Neural cell (in vitro differentiated cells): Measurements from ENCODE around the gene SHANK3. TPM values are rescaled to one million over a fixed set of nuclear protein-coding genes. Genes with fewer than 3 reads are reported as not detected.

ENCODE experiments used
- H2AFZ ChIP-seq: fragments of 200-600, 300-800 bp; sonication (generic), shearing (Covaris generic); 2 replicates; pipeline ENCODE4 v1.6.0; 2014; ENCODE audit warnings: low read depth, mild to moderate bottlenecking, antibody characterized with exemption, low read length, moderate library complexity
- H3F3A ChIP-seq: fragments of 200-600 bp; shearing (Covaris generic); 2 replicates; pipeline ENCODE4 v1.6.1; 2016; ENCODE audit warnings: mild to moderate bottlenecking, moderate library complexity, mixed read lengths, antibody characterized with exemption, low read length; ENCODE audit not compliant: insufficient read depth, poor library complexity, severe bottlenecking
- H3K27ac ChIP-seq: fragments of 200-600, 300-800 bp; sonication (generic), shearing (Covaris generic); 2 replicates; pipeline ENCODE4 v1.5.1; 2014; ENCODE audit warnings: mild to moderate bottlenecking, low read length, moderate library complexity
- H3K27me3 ChIP-seq: fragments of 300-800, 200-600 bp; sonication (generic), shearing (Covaris generic); 2 replicates; pipeline ENCODE4 v1.6.0; 2014; ENCODE audit warnings: mild to moderate bottlenecking, low read depth, low read length, moderate library complexity; ENCODE audit not compliant: insufficient read depth
- H3K36me3 ChIP-seq: fragments of 300-800, 200-600 bp; sonication (generic), shearing (Covaris generic); 2 replicates; pipeline ENCODE4 v1.5.1; 2014; ENCODE audit warnings: mild to moderate bottlenecking, antibody characterized with exemption, low read length, moderate library complexity; ENCODE audit not compliant: insufficient read depth
- H3K4me2 ChIP-seq: fragments of 300-800, 200-600 bp; sonication (generic), shearing (Covaris generic); 2 replicates; pipeline ENCODE4 v1.6.0; 2014; ENCODE audit warnings: mild to moderate bottlenecking, low read length
- H3K4me3 ChIP-seq: fragments of 300-800, 200-600 bp; sonication (generic), shearing (Covaris generic); 2 replicates; pipeline ENCODE4 v1.5.1; 2014; ENCODE audit warnings: mild to moderate bottlenecking, low read length, moderate library complexity
- H3K79me2 ChIP-seq: fragments of 200-600 bp; shearing (Covaris generic); replicated peaks from 2 replicates; pipeline ENCODE4 v1.6.0; 2014; ENCODE audit warnings: mild to moderate bottlenecking, low read length, moderate library complexity; ENCODE audit not compliant: insufficient read depth
- H3K9ac ChIP-seq: fragments of 300-800, 200-600 bp; sonication (generic), shearing (Covaris generic); 2 replicates; pipeline ENCODE4 v1.6.1; 2016; ENCODE audit warnings: mild to moderate bottlenecking, low read length, mixed read lengths
- H3K9me2 ChIP-seq: fragments of 200-600 bp; shearing (Covaris generic); 2 replicates; pipeline ENCODE4 v1.6.1; 2016; ENCODE audit warnings: mild to moderate bottlenecking, low read length, mixed read lengths; ENCODE audit not compliant: insufficient read depth
- H3K9me3 ChIP-seq: fragments of 200-600, 300-800 bp; sonication (generic), shearing (Covaris generic); 2 replicates; pipeline ENCODE4 v1.6.1; 2016; ENCODE audit warnings: mild to moderate bottlenecking, mixed run types, low read length, moderate library complexity, mixed read lengths
- H4K20me1 ChIP-seq: fragments of 200-600 bp; shearing (Covaris generic); 2 replicates; pipeline ENCODE4 v1.6.1; 2016; ENCODE audit warnings: mild to moderate bottlenecking, mixed run types; ENCODE audit not compliant: insufficient read depth
- EP300 ChIP-seq: fragments of 450-650 bp; conservative IDR thresholded peaks from 2 replicates; pipeline ENCODE4 v1.6.1; 2014; ENCODE audit warnings: antibody characterized with exemption, mild to moderate bottlenecking, moderate library complexity; ENCODE audit not compliant: poor library complexity, severe bottlenecking
- EZH2 ChIP-seq: fragments of 200-600, 300-800 bp; shearing (Covaris generic), sonication (generic); IDR thresholded peaks from 2 replicates; pipeline ENCODE4 v1.6.1; 2014; ENCODE audit warnings: antibody characterized with exemption, low read length, borderline replicate concordance, mild to moderate bottlenecking; ENCODE audit not compliant: insufficient read depth, poor library complexity, severe bottlenecking
- MXI1 ChIP-seq: fragments of 450-650 bp; conservative IDR thresholded peaks from 2 replicates; pipeline ENCODE4 v1.6.1; 2014; ENCODE audit warnings: antibody characterized with exemption, mild to moderate bottlenecking; ENCODE audit not compliant: poor library complexity, severe bottlenecking
- POLR2AphosphoS5 ChIP-seq: IDR thresholded peaks from 2 replicates; pipeline ENCODE4 v1.6.1; 2012
- RAD21 ChIP-seq: fragments of 450-650 bp; conservative IDR thresholded peaks from 2 replicates; pipeline ENCODE4 v1.6.1; 2014; ENCODE audit warnings: antibody characterized with exemption, mild to moderate bottlenecking, moderate library complexity
- SMC3 ChIP-seq: fragments of 450-650 bp; conservative IDR thresholded peaks from 2 replicates; pipeline ENCODE4 v1.6.1; 2014; ENCODE audit warnings: antibody characterized with exemption, mild to moderate bottlenecking, moderate library complexity; ENCODE audit not compliant: poor library complexity
- TAF1 ChIP-seq: IDR thresholded peaks from 2 replicates; pipeline ENCODE4 v1.6.1; 2012; ENCODE audit warnings: low read depth
- polyA plus RNA-seq: library from polyadenylated mRNA; depleted of rRNA; stranded (reverse); fragments of >200 nt; gene quantifications from 2 replicates; pipeline ENCODE4 v1.2.3, GENCODE V29; 2014
- TF ChIP-seq, protein P1 (sequence below): IDR thresholded peaks from 2 replicates; pipeline ENCODE4 v1.6.1; 2012; ENCODE audit warnings: borderline replicate concordance
- TF ChIP-seq, protein P2 (sequence below): fragments of 450-650 bp; IDR thresholded peaks from 2 replicates; pipeline ENCODE4 v1.5.1; 2014; ENCODE audit warnings: antibody characterized with exemption, mild to moderate bottlenecking, moderate library complexity; ENCODE audit not compliant: poor library complexity, severe bottlenecking

The SHANK3 gene
- polyA plus RNA-seq, 1 donor from 2014 or later = 5.5 TPM

DNA sequence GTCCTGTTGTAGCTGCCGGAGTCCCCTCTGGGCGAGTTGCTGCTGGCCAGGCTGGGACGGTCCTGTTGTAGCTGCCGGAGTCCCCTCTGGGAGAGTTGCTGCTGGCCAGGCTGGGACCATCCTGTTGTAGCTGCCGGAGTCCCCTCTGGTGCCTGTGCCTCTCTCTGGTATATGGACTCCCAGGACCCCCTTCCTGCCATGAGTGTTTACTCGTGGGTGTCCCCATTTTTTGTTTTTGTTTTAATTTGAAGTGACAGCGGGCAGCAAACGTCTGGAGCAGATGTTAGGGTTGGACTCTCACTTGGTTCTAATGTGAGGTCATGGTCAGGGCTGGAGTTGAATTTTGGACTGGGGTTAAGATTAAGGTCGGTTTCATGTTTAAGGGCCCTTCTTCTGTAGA is 14.2 kb downstream of the SHANK3 start:
- H3K9ac ChIP-seq = no peak overlapping the region
- H3K9me3 ChIP-seq = no peaks in the 10 kb centered on the region
- no peak overlapping the region for H3K4me2 ChIP-seq
- no peaks in the 10 kb centered on the region for H3K9me2 ChIP-seq
- H3K27ac ChIP-seq = no peak overlapping the region
- H4K20me1 ChIP-seq = no peaks in the 10 kb centered on the region
- no peak overlapping the region for H2AFZ ChIP-seq
- TF ChIP-seq RAD21 (no peak), MXI1 (no peak), SMC3 (no peak), POLR2AphosphoS5 (no peak)
- no peaks in the 10 kb centered on the region for H3K79me2 ChIP-seq
- no peaks in the 10 kb centered on the region for H3K27me3 ChIP-seq
- no peak overlapping the region for H3K4me3 ChIP-seq
- no peaks in the 10 kb centered on the region for H3K36me3 ChIP-seq
- H3F3A ChIP-seq = no peaks in the 10 kb centered on the region

DNA sequence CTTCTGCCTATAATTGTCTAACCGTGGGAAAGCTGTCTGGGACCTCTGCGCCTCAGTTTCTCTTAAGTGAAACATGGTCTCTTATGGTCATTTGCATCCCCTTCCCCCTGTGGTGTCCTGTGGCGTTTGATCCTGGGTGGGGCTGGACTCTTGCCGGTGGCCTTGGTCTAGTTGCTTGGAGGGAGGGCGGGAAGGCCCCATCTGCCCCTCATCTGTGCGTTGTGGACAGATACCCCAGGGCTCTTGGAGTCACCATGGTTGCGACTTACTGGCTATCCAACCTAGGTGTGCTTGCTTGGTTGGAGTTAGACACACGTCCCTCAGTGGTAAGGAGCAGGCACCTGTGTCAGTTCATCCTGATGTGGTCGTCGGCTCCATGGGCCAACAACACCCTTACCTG is 15.2 kb downstream of the SHANK3 start:
- Histone ChIP-seq H4K20me1 (no peaks in the 10 kb centered on the region), H3K27ac (no peak overlapping the region), H3K36me3 (no peaks in the 10 kb centered on the region), H3K4me3 (no peak overlapping the region), H3K9ac (no peak overlapping the region), H3K79me2 (no peaks in the 10 kb centered on the region), H3K9me3 (no peaks in the 10 kb centered on the region), H3F3A (no peaks in the 10 kb centered on the region), H2AFZ (no peak overlapping the region), H3K4me2 (no peak overlapping the region), H3K27me3 (no peaks in the 10 kb centered on the region), H3K9me2 (no peaks in the 10 kb centered on the region)
- TF ChIP-seq, protein P1, sequence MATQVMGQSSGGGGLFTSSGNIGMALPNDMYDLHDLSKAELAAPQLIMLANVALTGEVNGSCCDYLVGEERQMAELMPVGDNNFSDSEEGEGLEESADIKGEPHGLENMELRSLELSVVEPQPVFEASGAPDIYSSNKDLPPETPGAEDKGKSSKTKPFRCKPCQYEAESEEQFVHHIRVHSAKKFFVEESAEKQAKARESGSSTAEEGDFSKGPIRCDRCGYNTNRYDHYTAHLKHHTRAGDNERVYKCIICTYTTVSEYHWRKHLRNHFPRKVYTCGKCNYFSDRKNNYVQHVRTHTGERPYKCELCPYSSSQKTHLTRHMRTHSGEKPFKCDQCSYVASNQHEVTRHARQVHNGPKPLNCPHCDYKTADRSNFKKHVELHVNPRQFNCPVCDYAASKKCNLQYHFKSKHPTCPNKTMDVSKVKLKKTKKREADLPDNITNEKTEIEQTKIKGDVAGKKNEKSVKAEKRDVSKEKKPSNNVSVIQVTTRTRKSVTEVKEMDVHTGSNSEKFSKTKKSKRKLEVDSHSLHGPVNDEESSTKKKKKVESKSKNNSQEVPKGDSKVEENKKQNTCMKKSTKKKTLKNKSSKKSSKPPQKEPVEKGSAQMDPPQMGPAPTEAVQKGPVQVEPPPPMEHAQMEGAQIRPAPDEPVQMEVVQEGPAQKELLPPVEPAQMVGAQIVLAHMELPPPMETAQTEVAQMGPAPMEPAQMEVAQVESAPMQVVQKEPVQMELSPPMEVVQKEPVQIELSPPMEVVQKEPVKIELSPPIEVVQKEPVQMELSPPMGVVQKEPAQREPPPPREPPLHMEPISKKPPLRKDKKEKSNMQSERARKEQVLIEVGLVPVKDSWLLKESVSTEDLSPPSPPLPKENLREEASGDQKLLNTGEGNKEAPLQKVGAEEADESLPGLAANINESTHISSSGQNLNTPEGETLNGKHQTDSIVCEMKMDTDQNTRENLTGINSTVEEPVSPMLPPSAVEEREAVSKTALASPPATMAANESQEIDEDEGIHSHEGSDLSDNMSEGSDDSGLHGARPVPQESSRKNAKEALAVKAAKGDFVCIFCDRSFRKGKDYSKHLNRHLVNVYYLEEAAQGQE = no peak
- TF ChIP-seq RAD21 (no peak), MXI1 (no peak)

DNA sequence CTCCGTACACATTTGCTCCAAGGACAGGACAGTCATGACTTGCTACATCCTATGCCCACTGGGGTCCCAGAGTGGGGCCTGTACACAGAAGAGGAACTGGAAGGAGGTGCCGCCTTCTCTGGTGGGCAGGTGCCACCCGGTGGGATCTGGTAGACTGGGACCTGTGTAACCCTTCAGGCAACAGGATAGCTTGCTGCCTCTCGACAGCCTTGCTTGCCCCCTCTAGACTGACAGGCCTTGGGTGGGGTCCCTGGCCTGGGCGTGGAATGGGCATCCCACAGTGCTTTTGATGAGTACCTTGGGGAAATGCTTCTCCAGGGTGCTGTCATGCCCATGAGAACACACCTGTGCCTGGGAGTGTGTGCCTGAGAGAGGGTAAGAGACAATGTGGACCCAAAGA is 15.8 kb downstream of the SHANK3 start:
- H3F3A ChIP-seq = no peaks in the 10 kb centered on the region
- no peaks in the 10 kb centered on the region for H3K79me2 ChIP-seq
- H3K9ac ChIP-seq = no peak overlapping the region
- TF ChIP-seq, protein P2, sequence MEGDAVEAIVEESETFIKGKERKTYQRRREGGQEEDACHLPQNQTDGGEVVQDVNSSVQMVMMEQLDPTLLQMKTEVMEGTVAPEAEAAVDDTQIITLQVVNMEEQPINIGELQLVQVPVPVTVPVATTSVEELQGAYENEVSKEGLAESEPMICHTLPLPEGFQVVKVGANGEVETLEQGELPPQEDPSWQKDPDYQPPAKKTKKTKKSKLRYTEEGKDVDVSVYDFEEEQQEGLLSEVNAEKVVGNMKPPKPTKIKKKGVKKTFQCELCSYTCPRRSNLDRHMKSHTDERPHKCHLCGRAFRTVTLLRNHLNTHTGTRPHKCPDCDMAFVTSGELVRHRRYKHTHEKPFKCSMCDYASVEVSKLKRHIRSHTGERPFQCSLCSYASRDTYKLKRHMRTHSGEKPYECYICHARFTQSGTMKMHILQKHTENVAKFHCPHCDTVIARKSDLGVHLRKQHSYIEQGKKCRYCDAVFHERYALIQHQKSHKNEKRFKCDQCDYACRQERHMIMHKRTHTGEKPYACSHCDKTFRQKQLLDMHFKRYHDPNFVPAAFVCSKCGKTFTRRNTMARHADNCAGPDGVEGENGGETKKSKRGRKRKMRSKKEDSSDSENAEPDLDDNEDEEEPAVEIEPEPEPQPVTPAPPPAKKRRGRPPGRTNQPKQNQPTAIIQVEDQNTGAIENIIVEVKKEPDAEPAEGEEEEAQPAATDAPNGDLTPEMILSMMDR = no peak
- TF ChIP-seq, protein P1 = no peak
- no peak for TF ChIP-seq SMC3
- TF ChIP-seq MXI1 = no peak
- no peak for TF ChIP-seq RAD21
- no peak for TF ChIP-seq POLR2AphosphoS5
- no peak for TF ChIP-seq TAF1
- TF ChIP-seq EZH2 = no peak
- no peak for TF ChIP-seq EP300
- H3K9me3 ChIP-seq = no peaks in the 10 kb centered on the region
- no peaks in the 10 kb centered on the region for H3K9me2 ChIP-seq
- no peak overlapping the region for H3K4me3 ChIP-seq
- no peaks in the 10 kb centered on the region for H4K20me1 ChIP-seq
- no peak overlapping the region for H3K27ac ChIP-seq
- no peaks in the 10 kb centered on the region for H3K27me3 ChIP-seq
- no peak overlapping the region for H3K4me2 ChIP-seq
- H3K36me3 ChIP-seq = no peaks in the 10 kb centered on the region
- H2AFZ ChIP-seq = no peak overlapping the region
